Activated naive CD8-positive, alpha-beta T cell treated with anti-CD3 and anti-CD28 coated beads for 36 hours (primary cell): ENCODE measurements around the gene TRIM71. TPM values are rescaled to one million over a fixed set of nuclear protein-coding genes. Genes with fewer than 3 reads are reported as not detected.
"Not testable (repeated sequence)": the region's sequence is repeated elsewhere in the genome, so short reads cannot be mapped to it uniquely, and the experiment has no call there.

Source experiments
- DNase-seq: peaks from one replicate; pipeline ENCODE4 v3.0.0; 2021
- H3K27ac Mint-ChIP-seq: one replicate; pipeline ENCODE4 v1.8.0; 2022; ENCODE audit warnings: mild to moderate bottlenecking, moderate library complexity, mixed read lengths
- H3K27me3 Mint-ChIP-seq: one replicate; pipeline ENCODE4 v1.8.0; 2022; ENCODE audit warnings: mild to moderate bottlenecking, mixed read lengths
- H3K36me3 Mint-ChIP-seq: one replicate; pipeline ENCODE4 v1.8.0; 2021; ENCODE audit warnings: mild to moderate bottlenecking, mixed read lengths
- H3K4me1 Mint-ChIP-seq: one replicate; pipeline ENCODE4 v1.8.0; 2021; ENCODE audit warnings: mixed read lengths
- H3K4me3 Mint-ChIP-seq: one replicate; pipeline ENCODE4 v1.8.0; 2022; ENCODE audit warnings: mild to moderate bottlenecking, moderate library complexity, mixed read lengths
- H3K9me3 Mint-ChIP-seq: one replicate; pipeline ENCODE4 v1.8.0; 2022; ENCODE audit warnings: mixed read lengths
- total RNA-seq, 2 experiments: library from RNA; stranded (reverse); gene quantifications; one replicate each; pipeline ENCODE4 v1.2.3, GENCODE V29; 2021

The TRIM71 gene
- total RNA-seq, 2 experiments from 2014 or later, result 0.10 to 0.14 TPM

- Mint-ChIP-seq H3K36me3 (no peaks in the 10 kb centered on the region), H3K27ac (no peak overlapping the region), H3K4me3 (no peak overlapping the region), H3K4me1 (peaks cover 12% of the 10 kb centered on the region), H3K9me3 (no peaks in the 10 kb centered on the region), H3K27me3 (no peaks in the 10 kb centered on the region)
- no peak for DNase-seq
Observed at GRCh38 chr3:32844914-32845313, 27.1 kb downstream of the TRIM71 start.

GRCh38 chr3:32845546-32845945 is 27.7 kb downstream of the TRIM71 start:
- H3K27ac Mint-ChIP-seq, H3K4me3 Mint-ChIP-seq: not testable (repeated sequence)
- peaks cover 12% of the 10 kb centered on the region for H3K4me1 Mint-ChIP-seq

DNA sequence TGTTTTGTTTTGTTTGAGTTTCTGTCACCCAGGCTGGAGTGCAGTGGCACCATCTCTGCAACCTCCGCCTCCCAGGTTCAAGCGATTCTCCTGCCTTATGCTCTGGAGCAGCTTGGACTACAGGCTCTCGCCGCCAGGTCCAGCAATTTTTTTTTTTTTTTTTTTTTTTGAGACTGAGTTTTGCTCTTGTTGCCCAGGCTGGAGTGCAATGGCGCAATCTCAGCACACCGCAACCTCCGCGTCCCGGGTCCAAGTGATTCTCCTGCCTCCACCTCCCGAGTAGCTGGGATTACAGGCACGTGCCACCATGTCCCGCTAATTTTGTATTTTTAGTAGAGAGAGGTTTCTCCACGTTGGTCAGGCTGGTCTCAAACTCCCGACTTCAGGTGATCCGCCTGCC is 29.2 kb downstream of the TRIM71 start:
- not testable (repeated sequence) for H3K27me3 Mint-ChIP-seq, H3K4me3 Mint-ChIP-seq, H3K9me3 Mint-ChIP-seq, H3K27ac Mint-ChIP-seq, H3K4me1 Mint-ChIP-seq, DNase-seq, H3K36me3 Mint-ChIP-seq

More at GRCh38 chr3:32845546-32845945, 27.7 kb downstream of the TRIM71 start:
- DNase-seq, H3K36me3 Mint-ChIP-seq, H3K9me3 Mint-ChIP-seq, H3K27me3 Mint-ChIP-seq: not testable (repeated sequence)

DNA sequence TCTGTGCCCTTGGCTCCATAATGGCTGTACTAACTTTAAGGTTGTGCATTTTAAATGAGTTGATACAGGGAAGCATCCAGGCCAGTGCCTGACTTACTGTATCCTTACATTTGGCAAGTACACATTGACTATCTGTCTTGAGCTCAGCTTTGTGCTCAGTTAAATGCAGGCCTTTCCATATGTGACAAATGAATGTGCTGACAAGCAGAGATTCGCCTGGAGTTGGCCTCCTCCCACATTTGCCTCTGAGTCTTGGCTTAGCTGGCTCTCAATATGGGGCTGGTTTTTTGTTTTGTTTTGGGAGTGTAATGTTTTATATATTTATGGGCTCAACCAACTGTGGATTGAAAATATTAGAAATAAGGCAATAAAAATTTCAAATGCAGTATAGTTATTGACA is 29.7 kb downstream of the TRIM71 start:
- Mint-ChIP-seq H3K9me3 (no peaks in the 10 kb centered on the region), H3K4me1 (peaks cover 4% of the 10 kb centered on the region), H3K4me3 (no peak overlapping the region), H3K27me3 (no peaks in the 10 kb centered on the region), H3K36me3 (no peaks in the 10 kb centered on the region), H3K27ac (no peak overlapping the region)
- DNase-seq, result no peak

GRCh38 chr3:32848215-32848614 is 30.4 kb downstream of the TRIM71 start:
- no peak for DNase-seq
- H3K4me3 Mint-ChIP-seq, result no peak overlapping the region
- H3K27ac Mint-ChIP-seq, result no peak overlapping the region
- H3K4me1 Mint-ChIP-seq, result no peaks in the 10 kb centered on the region
- H3K27me3 Mint-ChIP-seq, result no peaks in the 10 kb centered on the region
- no peaks in the 10 kb centered on the region for H3K9me3 Mint-ChIP-seq
- no peaks in the 10 kb centered on the region for H3K36me3 Mint-ChIP-seq

GRCh38 chr3:32849046-32849445 is 31.2 kb downstream of the TRIM71 start:
- no peaks in the 10 kb centered on the region for H3K9me3 Mint-ChIP-seq
- H3K27ac Mint-ChIP-seq, result no peak overlapping the region
- DNase-seq, result no peak
- H3K27me3 Mint-ChIP-seq, result no peaks in the 10 kb centered on the region
- no peak overlapping the region for H3K4me3 Mint-ChIP-seq
- no peaks in the 10 kb centered on the region for H3K4me1 Mint-ChIP-seq
- no peaks in the 10 kb centered on the region for H3K36me3 Mint-ChIP-seq

GRCh38 chr3:32850226-32850625 is 32.4 kb downstream of the TRIM71 start:
- Mint-ChIP-seq H3K4me1 (no peaks in the 10 kb centered on the region), H3K27me3 (no peaks in the 10 kb centered on the region), H3K27ac (no peak overlapping the region), H3K4me3 (no peak overlapping the region), H3K9me3 (no peaks in the 10 kb centered on the region), H3K36me3 (no peaks in the 10 kb centered on the region)
- no peak for DNase-seq

DNA sequence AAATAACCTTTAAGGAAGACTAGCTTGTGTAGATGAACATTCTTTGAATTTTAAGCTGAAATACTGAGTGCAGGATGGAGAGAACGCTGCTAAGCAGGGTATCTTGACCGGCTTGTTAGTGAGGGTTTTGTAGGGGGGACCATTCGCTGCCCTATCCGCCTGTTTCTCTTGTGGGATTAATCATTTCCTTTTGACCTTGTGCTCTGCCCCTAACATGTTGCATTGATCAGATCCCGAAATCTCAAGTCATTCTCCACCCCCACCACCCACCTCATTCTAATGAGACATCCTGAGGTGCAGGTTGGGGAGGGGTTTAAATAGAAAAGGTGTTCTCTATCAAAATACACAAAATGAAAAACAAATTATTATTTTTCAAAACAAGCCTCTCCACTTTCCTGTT is 32.8 kb downstream of the TRIM71 start:
- H3K27ac Mint-ChIP-seq, result no peak overlapping the region
- H3K4me3 Mint-ChIP-seq, result no peak overlapping the region
- H3K27me3 Mint-ChIP-seq, result no peaks in the 10 kb centered on the region
- H3K4me1 Mint-ChIP-seq, result no peaks in the 10 kb centered on the region
- no peaks in the 10 kb centered on the region for H3K9me3 Mint-ChIP-seq
- H3K36me3 Mint-ChIP-seq, result no peaks in the 10 kb centered on the region
- DNase-seq, result no peak

DNA sequence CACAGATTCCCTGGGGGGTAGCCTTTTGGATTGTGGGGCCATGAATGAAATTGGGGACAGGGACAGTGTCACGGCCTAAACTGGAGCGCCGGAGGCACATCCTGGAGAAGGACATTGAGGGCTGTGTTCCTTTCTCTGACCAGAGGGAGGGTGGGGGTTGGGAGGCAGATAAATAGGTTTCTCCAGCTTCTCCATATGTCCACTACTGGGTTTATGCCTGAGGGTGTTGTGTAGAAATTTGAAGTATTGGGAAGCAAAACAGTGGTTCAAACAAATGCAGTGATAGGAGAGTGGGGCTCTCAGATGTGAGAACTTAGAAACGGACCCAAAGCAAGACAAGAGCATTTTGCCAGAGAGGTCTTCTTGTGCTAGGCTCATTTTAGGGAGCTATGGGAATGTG is 34.3 kb downstream of the TRIM71 start:
- Mint-ChIP-seq H3K9me3 (no peaks in the 10 kb centered on the region), H3K4me1 (no peaks in the 10 kb centered on the region), H3K27ac (no peak overlapping the region), H3K36me3 (no peaks in the 10 kb centered on the region), H3K4me3 (no peak overlapping the region), H3K27me3 (no peaks in the 10 kb centered on the region)
- no peak for DNase-seq

- no peaks in the 10 kb centered on the region for H3K9me3 Mint-ChIP-seq
- H3K36me3 Mint-ChIP-seq, result no peaks in the 10 kb centered on the region
- H3K4me1 Mint-ChIP-seq, result no peaks in the 10 kb centered on the region
- no peak for DNase-seq
- H3K27me3 Mint-ChIP-seq, result no peaks in the 10 kb centered on the region
- H3K27ac Mint-ChIP-seq, result no peak overlapping the region
- H3K4me3 Mint-ChIP-seq, result no peak overlapping the region
Observed at GRCh38 chr3:32855350-32855953, 37.7 kb downstream of the TRIM71 start.

DNA sequence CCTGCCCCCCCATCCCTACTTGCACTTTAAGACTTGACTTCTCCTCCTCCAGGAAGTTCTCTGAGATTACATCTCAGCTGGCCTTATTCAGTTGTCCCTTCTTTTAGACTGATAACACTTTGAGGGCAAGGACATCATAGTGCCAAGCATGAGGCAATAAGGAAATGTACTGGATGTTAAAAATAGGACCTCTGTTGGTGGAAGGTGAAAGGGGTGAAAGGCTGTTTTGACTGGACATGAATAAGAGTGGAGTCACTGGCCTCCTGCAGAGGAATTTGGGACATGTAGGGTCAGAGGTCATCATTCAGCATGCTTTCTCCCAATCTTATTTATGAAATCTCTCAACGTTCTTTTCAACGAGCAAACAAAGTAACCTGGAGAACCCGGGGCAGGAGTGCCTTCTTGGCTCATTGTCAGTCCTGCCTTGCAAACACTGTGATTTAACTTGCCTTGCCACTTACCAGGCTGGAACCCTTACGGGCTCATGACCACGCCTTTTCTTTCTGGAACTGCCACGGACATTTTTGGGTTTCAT is 38.6 kb downstream of the TRIM71 start:
- DNase-seq, result no peak
- no peaks in the 10 kb centered on the region for H3K36me3 Mint-ChIP-seq
- H3K9me3 Mint-ChIP-seq, result no peaks in the 10 kb centered on the region
- no peaks in the 10 kb centered on the region for H3K4me1 Mint-ChIP-seq
- no peaks in the 10 kb centered on the region for H3K27me3 Mint-ChIP-seq
- no peak overlapping the region for H3K4me3 Mint-ChIP-seq
- H3K27ac Mint-ChIP-seq, result no peak overlapping the region

DNA sequence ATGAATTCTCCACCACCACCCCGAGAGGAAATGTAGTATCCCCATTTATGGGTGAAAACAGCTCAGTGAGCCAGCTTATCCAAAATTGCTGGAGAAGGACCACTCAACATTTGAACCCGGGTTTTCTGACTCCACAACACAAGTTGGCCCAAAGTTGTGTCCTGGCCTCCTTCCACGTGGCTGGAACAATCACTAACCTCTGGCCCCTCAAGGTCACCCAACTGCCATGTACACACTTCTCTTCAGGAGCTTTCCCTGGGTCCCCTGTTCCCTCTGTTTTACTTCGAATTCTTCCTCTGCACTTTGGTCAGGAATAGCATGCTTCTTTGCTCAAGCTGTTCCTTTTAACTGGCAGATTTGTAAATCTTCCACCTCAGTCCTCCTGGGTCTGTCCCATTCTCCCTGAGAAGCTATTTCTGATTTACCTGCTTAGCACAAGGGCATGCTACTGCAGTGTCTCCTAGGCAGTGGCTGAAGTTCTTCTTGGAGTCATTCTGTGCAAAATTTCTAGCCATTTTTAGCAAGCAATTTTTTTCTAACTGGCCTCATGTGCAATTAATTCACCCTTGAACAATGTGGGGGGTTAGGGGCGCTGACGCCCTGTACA is 39.2 kb downstream of the TRIM71 start:
- Mint-ChIP-seq H3K36me3 (no peaks in the 10 kb centered on the region), H3K9me3 (no peaks in the 10 kb centered on the region), H3K4me1 (no peaks in the 10 kb centered on the region), H3K27me3 (no peaks in the 10 kb centered on the region), H3K27ac (no peak overlapping the region), H3K4me3 (no peak overlapping the region)
- DNase-seq, result no peak

DNA sequence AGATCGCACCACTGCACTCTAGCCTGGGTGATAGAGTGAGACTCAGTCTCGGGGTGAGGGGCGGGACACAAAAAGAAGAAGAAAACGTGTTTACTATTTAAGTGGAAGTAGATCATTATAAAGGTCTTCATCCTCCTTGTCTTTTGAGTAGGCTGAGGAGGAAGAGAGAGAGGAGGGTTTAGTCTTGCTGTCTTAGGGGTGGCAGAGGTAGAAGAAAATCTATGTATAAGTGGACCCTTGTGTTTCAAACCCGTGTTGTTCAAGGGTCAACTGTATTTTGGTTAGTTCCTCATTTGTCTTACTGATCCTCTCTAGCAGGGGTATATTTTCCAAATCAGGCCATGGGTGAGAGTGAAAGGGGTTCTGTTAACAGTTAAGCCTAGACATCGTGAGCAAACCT is 40.1 kb downstream of the TRIM71 start:
- Mint-ChIP-seq H3K4me1 (no peaks in the 10 kb centered on the region), H3K27me3 (no peaks in the 10 kb centered on the region), H3K9me3 (no peaks in the 10 kb centered on the region), H3K27ac (no peak overlapping the region), H3K4me3 (no peak overlapping the region), H3K36me3 (no peaks in the 10 kb centered on the region)
- DNase-seq, result no peak

GRCh38 chr3:32859604-32860237 is 41.9 kb downstream of the TRIM71 start:
- H3K27me3 Mint-ChIP-seq, result no peaks in the 10 kb centered on the region
- no peaks in the 10 kb centered on the region for H3K9me3 Mint-ChIP-seq
- H3K4me3 Mint-ChIP-seq, result no peak overlapping the region
- no peaks in the 10 kb centered on the region for H3K36me3 Mint-ChIP-seq
- DNase-seq, result no peak
- H3K27ac Mint-ChIP-seq, result no peak overlapping the region
- H3K4me1 Mint-ChIP-seq, result no peaks in the 10 kb centered on the region

DNA sequence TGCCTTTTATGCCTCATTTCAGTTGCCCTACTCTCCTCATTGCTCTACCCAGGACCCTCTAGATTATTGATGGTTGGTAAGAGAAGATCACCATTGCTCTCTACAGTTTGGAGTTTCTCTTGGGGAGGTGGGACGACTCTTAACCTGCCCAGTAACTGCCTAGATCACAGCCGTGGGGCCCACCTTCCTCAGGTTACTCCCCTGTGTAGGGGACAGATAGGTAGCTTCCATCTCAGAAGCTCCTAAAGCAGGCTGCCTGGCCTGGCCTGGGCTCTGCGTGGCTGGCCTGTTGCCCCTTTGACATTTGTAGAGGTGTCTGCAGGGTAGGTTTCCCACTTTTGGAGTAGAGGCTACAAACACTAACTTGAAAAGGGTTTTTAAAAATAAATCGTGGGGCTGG is 42.7 kb downstream of the TRIM71 start:
- DNase-seq, result no peak
- no peaks in the 10 kb centered on the region for H3K9me3 Mint-ChIP-seq
- no peaks in the 10 kb centered on the region for H3K36me3 Mint-ChIP-seq
- no peaks in the 10 kb centered on the region for H3K27me3 Mint-ChIP-seq
- no peaks in the 10 kb centered on the region for H3K4me1 Mint-ChIP-seq
- no peak overlapping the region for H3K27ac Mint-ChIP-seq
- no peak overlapping the region for H3K4me3 Mint-ChIP-seq

DNA sequence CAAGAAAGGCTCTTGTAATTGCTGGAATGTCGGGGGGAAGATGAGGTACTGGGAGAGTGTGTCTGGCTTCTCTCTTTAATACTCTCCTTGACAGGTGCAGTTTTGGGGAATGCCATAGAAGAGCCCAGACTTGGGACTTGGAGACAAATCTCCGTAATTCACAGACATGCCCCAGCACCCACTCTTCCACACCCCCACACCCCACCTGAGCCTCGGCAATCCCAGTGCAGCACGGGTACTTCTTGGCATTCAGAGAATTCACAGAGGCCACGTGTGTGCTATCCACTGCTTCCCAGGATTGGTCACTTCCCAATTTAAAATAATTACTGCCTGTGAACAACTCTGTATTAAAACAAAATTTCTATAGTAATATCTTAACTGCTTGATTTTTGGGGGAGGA is 43.9 kb downstream of the TRIM71 start:
- Mint-ChIP-seq H3K4me3 (no peak overlapping the region), H3K27ac (no peak overlapping the region), H3K36me3 (no peaks in the 10 kb centered on the region), H3K9me3 (no peaks in the 10 kb centered on the region), H3K27me3 (no peaks in the 10 kb centered on the region), H3K4me1 (no peaks in the 10 kb centered on the region)
- no peak for DNase-seq
